ENCODE data around the gene PRKAR2A.

PRKAR2A gene

DNA sequence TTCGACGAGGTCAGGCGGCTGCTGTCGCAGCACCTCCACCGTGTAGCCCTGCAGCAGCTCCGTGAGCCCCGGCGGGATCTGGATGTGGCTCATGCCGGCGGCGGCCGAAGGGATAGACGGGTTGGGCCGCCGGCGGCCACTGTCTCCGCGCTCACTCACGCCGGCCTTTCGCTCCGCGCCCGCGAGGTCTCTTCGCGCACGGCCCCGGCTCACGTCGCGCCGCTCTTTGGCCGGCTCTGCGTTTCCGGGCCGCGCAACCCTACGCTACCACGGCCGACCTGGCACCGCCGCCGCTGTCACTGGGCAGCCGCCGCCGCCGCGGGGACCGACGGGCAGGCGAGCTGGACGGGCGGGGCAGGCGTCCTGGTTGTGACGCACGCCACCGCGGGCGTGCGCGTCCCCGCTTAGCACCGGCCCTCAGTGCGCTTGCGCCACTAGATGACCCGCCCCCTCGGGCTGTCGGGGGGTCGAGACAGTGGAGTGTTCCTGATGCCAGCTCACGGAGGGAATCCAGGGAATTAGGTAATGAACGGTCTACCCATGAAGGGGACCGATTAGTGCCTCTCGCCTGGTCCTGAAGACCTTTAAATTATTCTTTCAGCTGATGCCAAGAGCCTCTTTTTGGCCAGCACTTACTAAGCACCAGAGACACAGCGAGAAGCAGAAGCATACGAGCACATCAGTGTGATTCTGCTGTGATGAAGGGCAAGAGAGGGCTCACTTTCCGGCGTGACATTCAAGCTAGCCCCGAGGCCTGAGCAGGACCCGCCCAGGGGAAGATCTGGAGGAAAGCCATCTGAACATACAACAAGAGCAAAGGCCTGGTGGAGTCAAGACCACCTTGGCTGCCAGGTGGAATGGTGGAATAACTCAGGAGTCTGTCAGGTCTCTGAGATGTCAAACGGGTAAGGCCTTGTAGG is at the start of gene PRKAR2A:
TSS of gene PRKAR2A (minus strand) at position 371 of the 920 bp plus-strand sequence. CDS start at position 93, 278 bp downstream.
- peak; percentile 80 for DNase-seq

DNA sequence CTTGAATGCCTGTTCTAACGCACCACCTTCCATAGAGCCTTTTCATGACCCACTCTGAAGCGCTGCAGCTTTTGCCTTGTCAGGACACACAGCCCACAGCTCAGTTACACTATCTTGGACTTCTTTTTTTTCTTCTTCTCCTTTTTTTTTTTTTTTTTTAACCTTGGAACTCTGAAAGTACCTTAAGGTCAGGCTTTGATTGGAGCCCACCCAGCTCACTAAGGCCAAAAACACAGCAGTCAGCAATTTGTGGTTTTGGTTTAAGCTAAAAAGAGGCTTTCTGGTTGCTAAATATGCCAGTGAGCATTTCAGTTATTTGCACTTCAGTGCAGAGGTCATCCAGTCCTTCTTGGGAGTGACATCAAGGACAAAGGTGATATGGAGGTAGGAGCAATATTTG is 49.3 kb upstream of the PRKAR2A start:
- peak; percentile 67 for DNase-seq

DNA sequence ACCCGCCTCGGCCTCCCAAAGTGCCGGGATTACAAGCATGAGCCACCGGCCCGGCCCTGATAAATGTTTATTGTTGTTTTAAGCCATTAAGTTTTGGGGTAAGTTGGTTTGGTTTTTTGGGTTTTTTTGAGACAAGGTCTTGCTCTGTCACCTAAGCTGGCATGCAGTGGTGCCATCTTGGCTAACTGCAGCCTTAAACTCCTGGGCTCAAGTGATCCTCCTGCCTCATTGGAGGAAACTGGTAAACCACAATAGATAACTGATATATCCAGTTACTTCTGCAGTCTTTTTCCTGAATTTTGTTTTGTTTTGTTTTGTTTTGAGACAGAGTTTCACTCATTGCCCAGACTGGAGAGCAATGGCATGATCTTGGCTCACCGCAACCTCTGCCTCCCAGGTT is 46.8 kb upstream of the PRKAR2A start:
- no peak for DNase-seq

DNA sequence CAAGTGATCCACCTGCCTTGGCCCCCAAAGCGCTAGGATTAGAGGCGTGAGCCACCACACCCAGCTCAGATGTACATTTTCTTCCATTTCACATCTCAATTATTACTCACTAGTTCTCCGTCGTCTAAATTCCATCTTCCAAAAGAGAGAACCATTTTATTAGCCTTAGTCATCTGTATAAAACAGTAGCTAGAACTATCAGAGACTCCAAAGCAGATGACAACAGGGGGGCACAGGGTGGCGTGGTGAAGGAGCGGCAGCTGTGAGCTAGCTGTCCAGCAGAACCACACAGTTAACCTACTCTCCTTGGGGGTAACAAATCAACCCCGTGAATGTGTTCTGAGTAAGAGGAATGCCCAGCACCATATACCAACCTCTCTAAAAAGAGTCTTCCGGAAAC is 43.9 kb upstream of the PRKAR2A start:
- no peak for DNase-seq

DNA sequence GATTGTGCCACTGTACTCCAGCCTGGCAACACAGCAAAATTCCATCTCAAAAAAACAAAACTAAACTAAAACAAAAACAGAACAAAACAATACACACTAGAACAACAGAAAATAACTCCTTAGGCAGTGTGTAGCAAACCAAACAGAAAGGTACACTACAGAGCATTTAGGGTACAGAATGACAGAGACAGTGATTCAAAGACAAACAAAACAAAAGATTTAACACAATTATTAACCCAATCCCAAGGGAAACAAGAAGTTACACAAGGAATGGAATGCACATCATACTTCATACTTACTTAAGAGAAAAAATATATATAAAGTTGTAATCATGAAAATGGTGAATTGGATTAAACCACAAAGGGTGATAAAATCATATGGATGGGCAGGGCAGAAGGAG is 38.1 kb upstream of the PRKAR2A start:
- no peak for DNase-seq

DNA sequence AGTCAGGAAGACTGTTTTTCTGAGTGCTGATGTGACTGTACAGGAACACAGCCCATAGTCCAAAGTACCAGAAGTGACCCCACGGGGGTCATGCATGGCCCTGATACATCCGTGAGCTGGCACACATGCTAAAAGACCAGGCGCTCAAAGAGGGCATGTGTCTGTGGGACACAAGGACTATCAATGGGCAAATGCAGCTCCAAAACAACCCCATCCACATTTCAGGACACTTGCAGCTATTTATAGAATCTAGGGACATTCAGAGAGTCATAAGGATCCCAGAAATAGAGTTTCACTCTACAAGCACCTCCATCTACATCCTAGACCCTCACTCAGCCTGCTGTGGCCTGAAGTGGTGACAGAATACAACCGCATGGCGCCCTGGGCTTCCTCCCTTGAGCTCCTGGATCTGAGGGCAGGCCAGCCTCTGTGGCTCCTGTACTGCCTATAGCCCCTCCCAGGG is 34.0 kb upstream of the PRKAR2A start:
- DNase-seq: no peak

DNA sequence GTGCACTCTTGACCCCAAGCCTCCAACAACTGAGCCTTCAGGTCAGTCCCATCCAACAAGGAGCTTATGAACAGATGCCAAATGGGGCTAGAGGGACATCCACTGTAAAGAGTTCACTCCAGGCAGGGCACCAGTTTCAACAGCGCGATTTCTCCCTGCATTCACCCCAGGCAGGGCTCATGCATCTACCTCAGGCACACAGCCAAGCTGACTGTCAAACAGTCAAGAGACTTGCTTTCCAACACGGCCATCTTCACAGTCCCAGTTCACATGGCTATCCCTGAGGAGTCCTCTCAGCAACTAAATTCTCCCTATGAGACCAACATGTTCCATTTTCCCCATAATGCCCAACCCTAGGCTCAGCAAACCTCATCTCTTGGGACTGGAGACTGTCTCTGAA is 33.3 kb upstream of the PRKAR2A start:
- no peak for DNase-seq

DNA sequence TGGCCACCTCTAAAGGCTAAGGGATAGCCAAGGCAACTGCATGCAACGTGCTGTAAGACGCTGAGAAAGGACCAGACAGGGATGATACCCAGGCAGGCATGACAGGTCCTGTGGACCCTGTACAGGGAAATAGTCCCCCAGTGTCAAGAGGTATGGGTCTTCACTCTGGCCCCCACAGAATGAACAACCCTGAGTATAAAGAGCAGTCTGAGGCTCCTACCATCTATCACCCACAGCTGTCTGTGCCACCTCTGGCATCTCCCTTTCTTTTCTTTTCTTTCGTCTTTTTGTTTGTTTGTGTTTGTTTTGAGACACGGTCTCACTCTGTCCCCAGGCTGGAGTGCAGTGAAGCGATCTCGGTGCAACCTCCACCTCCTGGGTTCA is 32.3 kb upstream of the PRKAR2A start:
- no peak for DNase-seq

DNA sequence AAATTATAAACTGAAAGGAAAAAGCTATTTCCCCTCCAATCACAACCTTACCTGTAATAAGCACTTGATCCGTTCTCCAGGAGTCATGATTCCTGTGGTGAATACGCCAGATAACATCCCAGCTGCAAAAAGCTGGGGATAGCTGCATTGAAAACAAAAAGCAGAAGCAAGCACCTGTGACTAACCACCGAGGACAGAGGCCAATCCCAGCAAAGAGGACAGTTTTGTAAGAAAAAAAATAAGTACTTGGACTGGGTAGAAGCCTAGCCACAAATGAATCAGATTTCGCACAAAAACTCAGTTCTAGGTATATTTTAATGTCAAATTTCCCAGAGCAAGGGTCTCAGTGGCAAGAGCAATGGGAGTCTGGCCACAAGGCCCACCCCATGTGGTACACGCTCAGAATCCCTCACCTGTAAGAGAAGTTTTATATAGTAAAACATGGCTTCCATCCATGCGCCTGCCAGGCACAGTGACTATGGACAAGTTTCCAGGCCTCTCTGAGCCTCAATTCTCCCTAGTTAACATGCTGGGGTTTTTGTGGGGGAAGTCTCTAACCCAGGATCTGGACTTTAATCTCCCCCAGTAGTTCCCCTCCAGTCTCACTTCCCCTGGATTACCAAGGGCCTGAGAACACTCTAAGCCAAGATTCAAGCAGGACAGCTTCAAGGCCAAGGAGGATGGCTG is 31.8 kb upstream of the PRKAR2A start:
- peak; percentile 84 for DNase-seq

DNA sequence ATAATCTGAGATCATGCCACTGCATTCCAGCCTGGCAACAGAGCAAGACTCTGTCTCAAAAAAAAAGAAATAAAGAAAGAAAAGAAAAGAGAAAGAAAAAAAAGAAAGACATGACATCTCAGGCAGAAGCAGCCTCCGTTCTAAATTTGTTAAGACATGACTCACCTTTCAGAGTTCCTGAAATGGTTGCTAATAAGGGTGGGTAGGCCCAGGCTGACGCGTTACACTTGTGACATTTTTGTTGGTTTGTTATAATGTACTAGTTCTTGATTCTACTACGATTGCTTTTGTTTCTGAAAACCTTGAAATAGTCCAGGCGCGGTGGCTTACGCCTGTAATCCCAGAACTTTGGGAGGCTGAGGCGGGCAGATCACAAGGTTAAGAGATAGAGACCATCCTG is 30.0 kb upstream of the PRKAR2A start:
- DNase-seq: peak; percentile 61

DNA sequence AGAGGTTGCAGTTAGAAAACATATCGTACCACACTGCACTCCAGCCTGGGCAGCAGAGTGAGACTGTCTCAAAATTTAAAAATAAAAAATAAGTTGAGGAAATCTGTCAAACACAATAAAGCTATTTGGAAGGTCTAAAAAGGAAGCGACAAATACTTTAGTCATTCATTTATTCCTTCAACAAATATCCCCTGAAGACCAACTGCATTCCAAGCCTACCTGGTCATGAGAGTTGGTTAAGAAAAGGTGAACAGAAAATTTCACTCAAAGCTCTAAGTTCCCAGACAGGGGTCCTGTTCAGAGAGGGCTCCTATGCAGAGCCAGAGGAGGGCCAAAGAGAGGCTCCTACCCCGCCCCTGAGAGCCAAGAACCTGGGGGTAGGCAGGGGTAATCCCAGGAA is 15.4 kb upstream of the PRKAR2A start:
- no peak for DNase-seq

DNA sequence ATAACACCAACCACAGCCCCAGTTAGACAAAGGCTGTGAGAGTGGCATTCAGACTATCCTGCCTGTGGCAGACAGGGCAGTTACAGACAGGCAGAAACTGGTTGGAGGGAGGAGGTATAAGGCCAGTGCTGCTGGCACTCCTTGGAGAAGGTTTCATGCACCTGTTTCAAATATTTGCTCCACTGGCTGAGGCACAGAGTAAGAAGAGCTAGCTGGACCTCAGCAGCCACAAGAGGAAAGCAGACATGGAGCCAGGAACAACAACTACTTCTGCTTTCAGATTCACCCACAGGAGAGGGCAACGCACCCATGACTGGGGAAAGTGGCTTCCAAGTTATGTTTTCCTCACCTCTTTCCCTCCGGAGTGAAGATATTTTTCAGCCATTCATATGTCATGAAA is 11.5 kb upstream of the PRKAR2A start:
- peak; percentile 81 for DNase-seq

DNA sequence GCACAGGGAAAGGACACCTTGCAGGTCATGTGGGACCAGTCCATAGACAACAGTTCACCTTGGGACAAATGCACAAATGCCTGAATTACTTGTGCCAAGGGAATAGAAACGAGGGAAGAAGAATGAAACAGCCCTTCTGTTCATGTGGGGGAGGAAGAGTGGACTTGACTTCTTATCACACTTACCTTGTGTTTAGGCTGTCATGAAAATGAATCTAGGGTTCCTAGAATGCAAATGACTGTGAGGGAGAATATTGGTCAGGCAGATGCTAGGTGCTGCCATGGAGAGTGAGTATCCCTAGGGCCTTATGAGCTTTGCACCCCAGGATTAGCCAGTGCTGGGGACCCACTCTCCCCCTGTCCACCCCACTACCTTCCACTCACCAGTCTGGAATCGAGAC is 11.0 kb upstream of the PRKAR2A start:
- DNase-seq: no peak

DNA sequence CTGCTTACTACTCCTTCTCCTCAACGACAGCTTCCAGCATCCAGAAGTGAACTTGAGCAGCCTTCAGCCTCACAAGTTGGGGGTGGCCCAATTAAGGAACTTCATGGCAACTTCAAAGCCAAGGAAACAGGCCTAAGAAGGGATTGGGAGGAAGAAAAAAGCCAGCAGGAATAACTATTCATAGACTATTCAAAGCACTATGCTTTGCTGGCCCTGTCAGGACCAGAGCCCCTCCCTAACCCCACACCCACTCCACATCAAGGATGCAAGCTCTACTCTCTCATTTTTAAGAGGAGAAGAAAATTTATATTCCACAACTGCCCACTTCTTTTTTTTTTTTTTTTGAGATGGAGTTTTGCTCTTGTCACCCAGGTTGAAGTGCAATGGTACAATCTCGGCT is 10.0 kb upstream of the PRKAR2A start:
- no peak for DNase-seq

DNA sequence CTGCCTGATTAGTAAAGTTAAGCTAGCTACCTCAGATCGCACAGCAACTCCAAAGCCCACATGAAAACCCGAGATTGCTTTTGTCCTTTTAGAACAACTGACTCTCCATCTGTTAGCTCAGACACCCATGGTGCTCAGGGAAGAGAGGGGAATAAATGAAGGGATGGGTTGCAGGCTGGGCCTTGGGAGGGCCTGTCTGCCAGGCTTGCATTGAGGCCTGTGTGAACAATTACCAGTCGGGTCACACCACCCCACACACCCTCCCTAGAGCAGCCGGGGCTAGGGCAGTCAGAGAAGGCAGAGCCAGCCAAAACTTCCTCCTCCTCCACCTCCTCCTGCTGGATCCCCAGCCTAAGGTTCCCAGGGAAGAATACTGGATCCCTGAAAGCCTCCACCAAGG is 8.8 kb upstream of the PRKAR2A start:
- DNase-seq: no peak

DNA sequence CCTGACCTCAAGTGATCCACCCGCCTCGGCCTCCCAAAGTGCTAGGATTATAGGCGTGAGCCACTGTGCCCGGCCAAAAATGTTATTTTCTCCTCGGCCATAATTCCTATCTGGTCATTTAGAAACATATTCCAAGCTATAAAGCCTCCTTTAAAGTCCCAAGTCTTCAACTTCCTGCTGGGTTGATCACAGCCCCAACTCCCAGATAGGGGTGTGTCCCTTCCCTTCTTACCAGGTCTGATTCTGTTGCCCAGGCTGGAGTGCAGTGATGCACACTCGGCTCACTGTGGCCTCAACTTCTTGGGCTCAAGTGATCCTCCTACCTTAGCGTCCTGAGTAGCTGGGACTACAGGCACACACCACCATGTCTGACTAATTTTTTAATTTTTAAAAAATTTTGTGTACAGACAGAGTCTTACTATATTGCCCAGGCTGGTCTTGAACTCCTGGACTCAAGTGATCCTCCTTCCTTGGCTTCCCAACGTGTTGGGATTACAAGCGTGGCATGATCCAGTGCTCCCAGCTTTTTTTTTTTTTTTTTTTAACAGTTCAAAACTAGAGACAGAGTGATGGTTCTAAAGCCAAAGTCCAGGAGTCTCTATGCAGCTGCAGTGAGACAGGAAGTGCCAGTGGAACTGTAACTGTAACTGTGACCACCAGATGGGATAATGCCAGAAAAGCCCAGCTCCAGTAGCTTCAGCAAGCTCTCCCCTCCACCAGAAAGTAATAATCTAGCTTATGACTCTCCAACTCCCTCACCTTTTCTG is 8.2 kb upstream of the PRKAR2A start:
- DNase-seq: peak; percentile 68

DNA sequence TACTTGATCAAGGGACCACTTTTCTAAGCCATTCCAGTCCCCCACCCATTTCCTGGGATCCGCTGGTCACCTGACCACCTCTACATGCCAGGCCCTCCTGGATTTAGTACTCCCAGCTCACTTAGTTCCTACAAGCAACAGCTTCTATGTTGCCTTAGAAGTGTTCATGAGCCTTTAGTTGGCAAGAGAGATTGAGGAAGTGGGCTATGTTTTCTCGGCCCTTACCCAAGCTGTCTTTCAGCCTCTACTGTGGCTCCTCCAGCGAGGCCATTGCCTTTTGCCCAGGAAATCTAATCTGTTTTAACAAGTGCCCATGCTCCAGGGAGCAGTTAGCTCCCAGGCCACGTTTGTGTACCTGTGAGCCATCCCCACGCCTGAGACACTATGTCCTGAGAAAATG is 4.5 kb upstream of the PRKAR2A start:
- peak; percentile 67 for DNase-seq

DNA sequence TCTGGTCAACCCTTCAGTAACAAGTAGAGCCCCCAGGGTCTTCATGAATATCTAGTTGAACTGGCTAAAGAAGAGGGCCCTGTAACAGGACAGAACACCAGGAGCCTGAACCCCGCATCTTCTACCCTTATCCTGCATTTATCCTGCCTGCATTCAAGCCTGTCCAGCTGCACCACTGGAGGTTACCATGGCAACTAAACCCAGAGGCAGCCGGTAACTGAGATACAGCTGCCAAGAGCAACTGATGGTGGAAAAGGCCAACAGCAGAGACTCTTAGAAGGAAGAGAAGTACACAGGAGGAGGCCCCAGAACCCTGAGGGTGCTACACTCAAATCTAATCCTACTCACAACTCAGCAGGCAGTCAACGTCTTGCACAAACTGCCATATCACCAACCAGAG is 3.7 kb upstream of the PRKAR2A start:
- DNase-seq: peak; percentile 11

DNA sequence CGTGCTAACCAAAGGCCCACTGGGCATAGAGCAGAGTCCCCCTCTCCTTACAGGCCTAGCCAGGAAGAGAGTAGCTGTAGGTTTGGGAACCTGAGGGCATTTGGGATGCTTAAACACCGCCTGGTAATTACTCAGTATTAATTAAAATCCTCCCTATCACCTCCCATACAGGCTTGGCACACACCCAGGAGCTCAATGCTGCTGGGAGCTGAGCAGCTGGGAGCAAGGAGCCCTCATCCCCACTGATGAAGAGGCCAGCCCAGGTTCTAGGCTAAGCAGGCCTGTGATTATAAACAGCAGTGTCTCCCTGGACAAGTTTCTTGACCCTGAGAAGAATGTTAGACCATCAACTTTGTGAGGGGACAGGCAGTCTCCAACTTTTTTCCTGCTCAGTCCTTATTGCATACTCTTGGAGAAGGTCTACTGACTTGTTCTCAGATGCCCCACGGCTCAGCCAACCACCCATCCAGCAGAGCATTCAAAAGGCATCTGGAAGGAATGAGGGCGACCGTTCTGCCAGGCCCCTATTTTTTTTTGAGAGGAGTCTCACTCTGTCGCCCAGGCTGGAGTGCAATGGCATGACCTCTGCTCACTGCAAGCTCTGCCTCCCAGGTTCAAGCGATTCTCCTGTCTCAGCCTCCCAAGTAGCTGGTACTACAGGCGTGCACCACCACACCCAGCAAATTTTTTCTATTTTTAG is 1.3 kb upstream of the PRKAR2A start:
- DNase-seq: no peak

DNA sequence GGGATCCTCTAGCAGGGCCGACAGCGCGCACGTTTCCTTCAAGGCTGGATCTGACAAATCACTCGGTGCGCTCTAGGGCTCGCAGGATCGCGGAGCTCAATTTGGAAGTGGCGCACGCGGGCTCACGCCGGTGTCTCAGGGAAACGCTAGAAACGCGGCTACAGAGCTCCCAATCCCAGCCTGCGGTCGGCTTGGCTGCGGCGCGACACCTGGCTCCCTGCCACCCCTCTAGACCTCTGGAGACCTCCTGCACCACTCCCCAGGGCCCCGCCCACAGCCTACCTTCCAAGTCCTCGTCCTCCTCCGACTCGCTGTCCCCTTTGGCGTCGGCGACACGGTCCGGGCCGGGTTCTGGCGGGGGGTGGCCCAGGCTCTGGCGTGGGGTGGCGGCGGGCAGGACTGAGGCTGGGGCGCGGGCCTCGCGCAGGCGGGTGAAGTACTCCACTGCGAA is 596 bp downstream of the PRKAR2A start:
- DNase-seq: peak; percentile 25

DNA sequence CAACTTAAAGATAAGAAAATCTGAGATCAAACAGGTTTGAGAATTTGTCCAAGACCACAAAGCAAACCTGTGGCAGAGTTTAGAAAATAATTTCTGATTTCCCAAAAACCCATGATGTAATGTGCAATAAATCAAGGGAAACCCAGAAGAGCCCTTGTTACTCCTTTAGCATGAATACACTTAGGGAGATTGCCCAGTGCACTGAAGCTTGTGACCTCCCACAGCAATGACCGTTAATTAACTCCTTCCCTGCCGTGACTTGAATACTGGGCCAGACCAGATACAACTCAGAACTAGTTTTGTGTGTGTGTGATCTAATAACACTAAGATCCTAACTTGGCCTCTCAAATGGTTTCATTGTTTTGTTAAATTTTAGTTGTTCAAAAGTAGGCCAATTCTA is 2.5 kb downstream of the PRKAR2A start:
- DNase-seq: no peak

DNA sequence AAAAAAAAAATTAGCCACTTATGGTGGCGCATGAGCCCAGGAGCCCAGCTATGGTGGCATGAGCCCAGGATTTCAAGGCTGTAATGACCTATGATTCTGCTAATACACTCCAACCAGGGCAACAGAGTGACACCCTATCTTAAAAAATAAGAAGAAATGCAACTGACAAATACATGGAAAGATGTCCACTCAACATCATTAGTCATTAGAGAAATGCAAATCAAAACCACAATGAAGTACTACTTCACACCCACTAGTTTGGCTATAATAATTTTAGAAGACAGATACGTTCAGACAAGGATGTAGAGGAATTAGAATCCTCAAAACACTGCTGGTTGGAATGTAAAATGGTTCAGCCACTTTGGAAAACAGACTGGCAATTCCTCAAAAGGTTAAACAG is 10.5 kb downstream of the PRKAR2A start:
- DNase-seq: no peak

Data from MV-4-11 (cell line).